AG08395 (cell line): ENCODE measurements around the gene IKBKE.
"Not testable (repeated sequence)": the region's sequence is repeated elsewhere in the genome, so short reads cannot be mapped to it uniquely, and the experiment has no call there.

ENCODE experiments used
- DNase-seq: peaks from one replicate; pipeline ENCODE4 v3.0.0; 2012; ENCODE audit warnings: mixed read lengths, low spot score

IKBKE gene

DNA sequence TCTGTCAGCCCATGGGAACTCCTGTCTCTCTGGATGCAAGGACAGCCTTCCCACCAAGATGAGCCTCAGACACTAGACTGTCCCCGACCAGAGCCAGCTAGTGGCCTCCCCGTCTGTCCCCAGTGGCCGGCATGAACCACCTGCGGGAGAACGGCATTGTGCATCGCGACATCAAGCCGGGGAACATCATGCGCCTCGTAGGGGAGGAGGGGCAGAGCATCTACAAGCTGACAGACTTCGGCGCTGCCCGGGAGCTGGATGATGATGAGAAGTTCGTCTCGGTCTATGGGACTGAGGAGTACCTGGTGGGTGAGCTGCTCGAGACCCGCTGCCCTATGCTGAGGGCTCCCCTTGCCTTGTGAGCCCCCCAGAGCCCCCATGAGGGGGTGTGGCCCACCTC is 5.8 kb downstream of the IKBKE start:
- no peak for DNase-seq

DNA sequence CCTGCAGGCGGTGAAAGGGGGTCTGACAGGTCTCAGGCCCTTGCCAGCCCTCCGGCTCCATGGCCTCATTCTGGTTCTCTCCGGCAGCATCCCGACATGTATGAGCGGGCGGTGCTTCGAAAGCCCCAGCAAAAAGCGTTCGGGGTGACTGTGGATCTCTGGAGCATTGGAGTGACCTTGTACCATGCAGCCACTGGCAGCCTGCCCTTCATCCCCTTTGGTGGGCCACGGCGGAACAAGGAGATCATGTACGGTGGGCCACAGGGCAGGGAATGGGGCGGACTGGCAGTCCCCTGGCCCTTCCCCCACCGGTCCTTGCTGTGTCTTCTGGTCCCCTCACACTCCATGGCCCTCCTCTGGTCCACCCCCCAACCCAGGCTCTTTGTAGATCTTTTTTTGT is 6.3 kb downstream of the IKBKE start:
- DNase-seq = no peak

DNA sequence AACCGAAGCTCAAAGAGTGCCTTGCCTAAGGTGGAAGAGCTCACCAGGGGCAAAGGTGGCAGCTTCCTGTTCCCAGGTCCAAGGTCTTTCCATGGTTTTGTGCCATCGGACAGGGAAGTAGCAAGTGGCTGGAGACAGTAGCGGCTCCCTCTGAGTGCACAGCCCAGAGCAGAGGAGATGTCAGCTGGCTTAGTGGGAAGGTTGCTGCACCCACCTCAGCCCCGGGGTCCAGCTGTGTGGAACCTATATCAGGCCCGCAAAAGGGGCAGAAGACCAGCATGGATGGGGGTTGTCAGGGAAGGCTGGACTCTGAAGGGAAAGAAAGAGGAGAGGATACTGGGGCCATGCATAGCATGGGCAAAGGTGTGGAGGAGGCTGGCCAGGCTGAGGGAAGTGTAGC is 6.8 kb downstream of the IKBKE start:
- no peak for DNase-seq

DNA sequence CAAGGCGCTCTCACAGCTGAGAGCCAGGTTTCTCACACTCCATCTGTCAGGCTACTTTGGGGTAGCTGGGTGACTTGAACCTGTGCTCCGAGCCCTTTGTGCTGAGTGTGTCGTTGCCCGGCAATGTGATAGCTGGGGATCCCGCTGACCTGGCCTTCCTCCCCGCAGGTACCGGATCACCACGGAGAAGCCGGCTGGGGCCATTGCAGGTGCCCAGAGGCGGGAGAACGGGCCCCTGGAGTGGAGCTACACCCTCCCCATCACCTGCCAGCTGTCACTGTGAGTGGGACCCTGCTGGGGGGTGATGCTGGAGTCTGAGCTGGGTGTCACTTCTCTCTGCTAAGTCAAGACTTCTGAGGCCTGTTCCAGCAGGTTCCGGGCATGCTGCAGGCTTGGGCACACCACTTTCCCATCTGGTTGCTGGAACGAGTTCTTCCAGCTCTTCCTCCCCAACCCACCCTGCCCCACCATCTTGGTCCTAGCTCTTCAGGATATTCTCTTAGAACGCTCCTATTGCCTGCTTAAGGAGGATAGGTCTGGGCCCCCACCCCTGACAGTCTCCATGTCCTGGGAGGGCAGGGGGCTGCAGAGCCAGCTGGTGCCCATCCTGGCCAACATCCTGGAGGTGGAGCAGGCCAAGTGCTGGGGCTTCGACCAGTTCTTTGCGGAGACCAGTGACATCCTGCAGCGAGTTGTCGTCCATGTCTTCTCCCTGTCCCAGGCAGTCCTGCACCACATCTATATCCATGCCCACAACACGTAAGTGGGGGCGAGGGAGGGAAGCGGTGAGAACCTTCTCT is 7.5 kb downstream of the IKBKE start:
- no peak for DNase-seq

DNA sequence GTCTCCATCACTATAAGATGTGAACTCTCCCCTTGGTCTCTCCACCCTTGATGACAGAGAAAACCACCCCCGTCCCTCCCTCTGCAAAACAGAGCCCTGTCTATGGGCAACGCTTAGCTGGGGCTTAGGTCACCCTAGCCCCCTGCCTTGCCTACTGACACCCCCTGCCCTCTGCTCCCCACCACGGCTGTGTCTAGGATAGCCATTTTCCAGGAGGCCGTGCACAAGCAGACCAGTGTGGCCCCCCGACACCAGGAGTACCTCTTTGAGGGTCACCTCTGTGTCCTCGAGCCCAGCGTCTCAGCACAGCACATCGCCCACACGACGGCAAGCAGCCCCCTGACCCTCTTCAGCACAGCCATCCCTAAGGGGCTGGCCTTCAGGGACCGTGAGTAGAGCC is 8.5 kb downstream of the IKBKE start:
- DNase-seq = no peak

DNA sequence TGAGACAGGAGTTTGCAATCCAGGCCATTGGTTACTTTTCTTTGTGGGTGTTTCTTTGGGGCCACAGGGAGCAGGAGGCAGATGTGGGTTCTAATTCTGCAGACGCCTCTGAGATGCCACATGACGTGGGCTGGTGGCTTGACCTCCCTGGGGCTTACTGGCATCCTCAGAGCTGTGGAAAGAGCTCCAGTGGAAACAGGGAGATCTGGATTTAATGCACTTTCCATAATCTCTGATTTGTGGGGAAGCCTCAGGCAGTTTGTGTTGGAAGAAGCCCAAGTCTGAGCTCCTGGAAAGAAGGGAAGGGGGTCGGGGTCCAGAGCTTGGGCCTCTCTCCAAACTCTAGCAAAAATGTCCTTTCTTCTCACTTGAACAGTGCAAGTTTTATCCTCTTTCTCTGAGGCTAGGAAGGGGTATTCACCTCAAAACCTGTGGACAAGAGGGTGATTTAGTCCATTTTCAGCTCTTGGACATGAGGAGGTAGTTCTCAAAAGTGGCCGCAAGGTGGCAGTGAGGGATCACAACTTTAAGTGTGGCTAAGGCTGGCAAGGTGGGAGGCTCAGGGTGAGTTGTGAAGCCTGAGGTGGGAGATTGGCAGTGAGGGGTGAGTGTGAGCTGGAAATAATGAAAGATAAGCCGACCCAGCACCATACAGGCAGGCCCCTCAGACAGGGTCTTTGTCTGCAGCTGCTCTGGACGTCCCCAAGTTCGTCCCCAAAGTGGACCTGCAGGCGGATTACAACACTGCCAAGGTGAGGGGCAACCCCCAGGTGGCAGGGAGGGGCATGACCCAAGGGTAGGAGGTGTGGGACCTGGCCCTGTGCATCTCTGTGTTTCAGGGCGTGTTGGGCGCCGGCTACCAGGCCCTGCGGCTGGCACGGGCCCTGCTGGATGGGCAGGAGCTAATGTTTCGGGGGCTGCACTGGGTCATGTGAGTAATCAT is 9.2 kb downstream of the IKBKE start:
- peak; percentile 87 for DNase-seq

DNA sequence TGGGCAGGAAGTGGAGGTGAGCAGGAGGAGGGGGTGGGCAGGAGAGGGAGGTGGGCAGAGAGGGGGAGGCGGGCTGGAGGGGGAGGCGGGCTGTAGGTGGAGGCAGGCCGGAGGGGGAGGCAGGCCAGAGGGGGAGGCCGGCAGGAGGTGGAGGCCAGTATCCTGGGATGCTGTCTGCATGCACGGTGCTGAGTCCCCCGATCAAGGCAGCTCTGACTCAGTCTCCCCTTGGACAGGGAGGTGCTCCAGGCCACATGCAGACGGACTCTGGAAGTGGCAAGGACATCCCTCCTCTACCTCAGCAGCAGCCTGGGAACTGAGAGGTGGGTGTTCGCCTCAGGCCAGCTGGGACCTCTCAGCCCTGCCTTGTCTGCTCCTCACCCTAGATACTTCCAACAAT is 9.9 kb downstream of the IKBKE start:
- DNase-seq = no peak

DNA sequence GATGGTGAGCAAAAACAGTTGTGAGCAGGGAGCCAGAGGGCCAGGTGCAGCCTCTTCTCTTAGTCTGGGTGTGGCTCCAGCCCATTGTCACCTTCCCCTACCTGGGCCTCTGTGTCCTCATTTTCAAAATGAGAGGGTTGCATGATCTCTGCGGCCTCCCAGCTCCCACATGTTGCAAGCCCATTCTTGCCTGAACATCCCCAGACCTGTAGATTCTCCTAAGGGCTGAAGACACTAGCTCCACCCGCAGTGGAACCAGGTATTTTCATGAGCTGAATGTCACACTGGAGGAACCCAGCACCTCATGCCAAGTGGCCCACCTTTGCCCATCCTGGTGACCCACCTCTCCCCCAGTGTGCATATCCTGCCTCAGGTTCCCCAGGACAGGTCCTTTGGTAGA is 12.3 kb downstream of the IKBKE start:
- DNase-seq = no peak

DNA sequence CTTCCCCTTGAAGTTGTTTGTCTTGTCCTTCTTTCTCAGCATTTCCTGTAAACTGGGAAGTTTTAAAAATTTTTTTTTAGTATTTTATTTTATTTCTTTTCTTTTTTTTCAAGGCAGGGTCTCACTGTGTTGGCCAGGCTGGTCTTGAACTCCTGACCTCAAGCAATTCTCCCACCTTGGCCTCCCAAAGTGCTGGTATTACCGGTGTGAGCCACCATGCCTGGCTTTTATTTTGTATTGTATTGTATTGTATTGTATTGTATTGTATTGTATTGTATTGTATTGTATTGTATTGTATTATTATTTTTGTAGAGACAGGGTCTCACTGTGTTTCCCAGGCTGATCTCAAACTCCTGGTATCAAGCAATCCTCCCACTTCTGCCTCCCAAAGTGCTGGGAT is 13.6 kb downstream of the IKBKE start:
- DNase-seq = not testable (repeated sequence)

DNA sequence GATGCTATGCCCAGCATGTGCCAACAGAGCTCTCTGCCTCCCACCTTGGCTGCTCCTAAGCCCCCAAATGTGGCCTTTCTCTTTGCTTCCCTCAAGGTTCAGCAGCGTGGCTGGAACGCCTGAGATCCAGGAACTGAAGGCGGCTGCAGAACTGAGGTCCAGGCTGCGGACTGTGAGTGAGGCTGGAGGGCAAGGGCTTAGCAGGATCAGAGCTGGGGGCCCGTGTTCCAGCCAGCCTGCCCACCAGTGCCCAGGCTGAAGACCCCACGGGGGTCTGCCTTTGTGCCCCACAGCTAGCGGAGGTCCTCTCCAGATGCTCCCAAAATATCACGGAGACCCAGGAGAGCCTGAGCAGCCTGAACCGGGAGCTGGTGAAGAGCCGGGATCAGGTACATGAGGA is 14.6 kb downstream of the IKBKE start:
- no peak for DNase-seq

DNA sequence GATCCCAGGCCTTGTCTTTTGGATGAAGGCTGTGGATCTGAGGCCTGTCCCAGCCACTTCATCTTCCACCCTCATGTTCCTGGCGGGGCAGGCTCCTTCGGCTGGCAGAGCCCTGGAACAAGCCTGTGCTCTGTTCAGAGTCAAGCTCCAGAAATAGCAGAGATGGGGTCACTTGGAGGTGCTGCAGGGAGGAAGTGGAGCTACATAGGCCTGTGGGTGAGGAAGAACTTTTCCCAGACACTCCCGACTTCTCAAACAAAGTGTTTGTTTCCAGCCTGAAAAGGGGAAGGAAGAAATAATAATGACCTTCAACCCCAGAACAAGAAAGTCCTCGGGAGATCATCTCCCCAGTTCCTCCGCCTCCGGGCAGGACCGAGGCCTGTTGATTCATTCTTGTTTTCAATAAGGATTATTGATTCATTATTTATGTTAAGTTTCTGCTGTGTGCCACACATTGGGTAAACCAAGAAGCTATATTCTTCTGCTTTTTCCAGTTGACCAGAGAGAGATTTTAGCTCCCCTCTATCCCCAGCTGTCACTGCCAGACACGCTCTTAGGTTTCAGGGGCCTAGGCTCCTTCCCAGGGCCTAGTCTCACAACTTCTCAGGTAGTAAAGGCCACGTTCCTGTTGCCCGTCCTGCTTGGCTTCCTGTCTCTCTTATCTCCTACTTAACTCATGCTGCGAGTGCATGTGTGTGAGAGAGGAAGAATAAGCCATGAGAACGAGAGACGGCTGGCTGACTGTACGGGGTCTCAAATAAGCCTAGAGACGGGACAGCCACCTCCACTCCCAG is 16.9 kb downstream of the IKBKE start:
- no peak for DNase-seq

DNA sequence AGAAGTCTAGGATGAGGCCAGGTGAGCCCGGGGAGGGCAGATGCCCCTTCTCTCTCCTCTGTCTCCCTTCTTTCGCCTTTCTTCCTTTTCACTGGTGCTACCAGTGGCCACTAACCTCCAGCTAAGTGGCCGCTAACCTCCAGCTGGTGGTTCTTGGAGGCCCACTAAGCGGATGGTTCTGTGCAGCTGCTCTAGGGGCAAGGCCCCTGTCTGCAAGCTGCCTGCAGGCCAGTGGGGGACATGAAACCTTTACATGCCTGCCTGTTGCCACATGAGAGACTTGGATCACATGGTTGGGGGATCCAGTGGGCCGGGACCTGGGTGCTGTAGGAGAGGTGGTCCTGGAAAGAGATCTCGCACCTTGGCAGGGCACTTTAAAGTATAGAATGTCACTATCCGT is 17.7 kb downstream of the IKBKE start:
- DNase-seq = no peak

DNA sequence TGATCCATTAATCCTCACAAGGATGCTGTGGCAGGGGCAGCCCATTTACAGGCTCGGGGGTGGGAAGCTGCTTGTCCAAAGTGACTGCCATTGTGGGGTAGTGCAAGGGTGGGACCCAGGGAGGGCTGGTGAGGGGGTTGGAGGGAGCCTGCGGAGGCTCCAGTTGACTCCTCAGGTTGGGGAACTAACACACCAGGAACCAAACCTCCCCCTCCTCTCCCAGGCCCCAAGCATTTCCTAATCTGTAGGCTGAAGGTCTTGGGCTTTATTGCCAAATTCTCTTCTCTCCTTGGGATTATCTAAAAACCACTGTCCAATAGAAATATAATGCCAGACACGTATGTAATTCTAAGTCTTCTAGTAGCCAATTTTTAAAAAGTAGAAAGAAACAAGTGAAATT is 18.2 kb downstream of the IKBKE start:
- no peak for DNase-seq

DNA sequence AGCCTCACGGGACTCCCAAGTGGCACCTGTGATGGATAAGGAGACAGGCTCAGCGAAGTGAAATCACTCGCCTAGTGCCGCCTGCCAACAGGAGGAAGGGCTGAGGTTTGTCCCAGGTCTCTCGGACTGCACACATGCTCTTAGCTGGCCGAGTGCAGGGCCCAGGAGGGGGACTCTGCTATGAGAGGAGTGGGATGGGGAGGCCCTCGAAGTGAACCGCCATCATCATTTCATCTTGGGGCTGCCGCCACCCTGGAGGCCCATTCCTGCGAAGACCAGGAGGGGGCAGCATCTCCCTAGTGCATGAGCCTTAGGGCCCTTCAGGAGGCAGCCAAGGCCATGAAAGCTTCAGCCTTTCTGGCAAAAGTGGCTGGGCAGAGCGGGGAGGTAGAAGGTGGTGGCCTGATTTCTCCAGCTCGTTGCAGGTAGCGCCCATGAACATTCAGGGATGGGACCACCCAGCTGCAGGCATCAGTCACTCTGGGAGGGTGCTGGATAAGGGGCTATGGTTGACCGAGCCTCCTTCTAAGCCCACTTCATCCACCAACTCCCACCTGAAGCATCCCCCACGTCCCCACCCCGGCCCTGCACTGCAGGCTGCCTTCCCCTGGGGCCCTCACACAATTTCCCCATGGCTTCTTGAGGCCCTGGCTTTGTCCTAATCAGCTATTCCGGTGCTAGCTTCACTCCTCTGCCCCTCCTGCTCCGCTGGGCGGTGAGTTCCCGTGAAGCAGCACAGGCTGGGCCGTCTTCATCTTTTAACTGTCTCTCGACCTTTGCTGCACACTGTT is 19.9 kb downstream of the IKBKE start:
- peak; percentile 91 for DNase-seq

DNA sequence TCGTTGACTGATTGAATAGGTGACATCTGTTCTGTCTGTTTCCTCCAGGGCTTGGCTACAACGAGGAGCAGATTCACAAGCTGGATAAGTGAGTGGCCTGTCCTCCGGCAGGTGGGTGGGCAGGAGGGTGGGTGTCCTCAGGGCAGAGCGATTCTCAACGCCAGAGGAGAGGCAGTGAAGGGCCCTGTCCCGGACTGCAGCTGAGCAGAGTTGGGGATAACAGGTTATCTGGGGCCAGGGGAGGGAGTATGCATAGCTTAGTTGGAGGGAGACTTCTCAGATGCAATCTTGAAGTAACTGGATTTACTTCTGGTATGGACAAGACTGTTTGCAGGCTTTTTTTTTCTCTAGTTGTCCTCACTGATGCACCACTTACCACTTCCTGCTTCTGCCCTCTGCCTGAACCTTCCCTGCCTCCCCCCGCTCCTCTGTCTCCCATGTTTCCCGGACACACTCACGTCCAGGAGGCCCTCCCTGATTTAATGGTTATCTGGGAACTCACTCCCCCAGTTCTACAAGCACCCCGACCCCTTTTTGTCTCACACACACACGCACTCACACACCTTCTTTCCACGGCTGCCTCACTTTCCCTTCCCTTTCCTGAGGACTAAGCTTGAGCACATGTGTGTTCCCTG is 20.6 kb downstream of the IKBKE start:
- DNase-seq = no peak

DNA sequence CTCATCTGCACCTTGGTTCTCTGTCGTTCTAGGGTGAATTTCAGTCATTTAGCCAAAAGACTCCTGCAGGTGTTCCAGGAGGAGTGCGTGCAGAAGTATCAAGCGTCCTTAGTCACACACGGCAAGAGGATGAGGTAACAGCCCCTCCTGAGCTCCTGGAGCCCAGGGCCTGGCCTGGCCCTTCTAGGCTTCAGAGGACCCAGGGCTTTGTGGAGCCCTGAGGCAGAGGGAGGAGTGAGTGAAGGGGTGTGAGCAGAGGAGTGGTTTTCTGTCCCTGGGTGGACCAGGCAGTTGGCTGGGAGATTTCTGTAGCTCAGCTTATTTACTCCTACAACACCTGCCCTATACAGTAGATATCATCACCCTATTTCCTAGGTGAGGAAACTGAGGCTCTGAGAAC is 21.3 kb downstream of the IKBKE start:
- no peak for DNase-seq

DNA sequence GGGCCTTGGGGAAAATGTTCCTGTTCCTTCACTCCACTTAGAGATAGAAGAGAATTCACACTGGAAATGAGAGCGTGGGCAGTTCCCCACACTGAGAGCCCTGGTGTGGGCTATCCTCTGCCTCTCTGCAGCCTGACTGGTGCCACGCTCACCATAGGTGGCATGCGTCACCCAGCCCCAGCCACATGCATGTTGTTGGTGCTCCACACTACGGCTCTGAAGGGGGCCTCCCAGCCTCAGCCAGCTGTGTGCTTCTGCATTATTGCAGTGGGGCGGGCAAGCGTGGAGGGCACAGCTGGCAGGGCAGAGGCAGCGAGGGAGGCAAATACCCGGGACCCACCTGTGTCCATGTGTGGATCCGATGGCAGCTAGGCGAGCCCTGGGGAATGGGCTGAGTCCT is 22.3 kb downstream of the IKBKE start:
- no peak for DNase-seq

DNA sequence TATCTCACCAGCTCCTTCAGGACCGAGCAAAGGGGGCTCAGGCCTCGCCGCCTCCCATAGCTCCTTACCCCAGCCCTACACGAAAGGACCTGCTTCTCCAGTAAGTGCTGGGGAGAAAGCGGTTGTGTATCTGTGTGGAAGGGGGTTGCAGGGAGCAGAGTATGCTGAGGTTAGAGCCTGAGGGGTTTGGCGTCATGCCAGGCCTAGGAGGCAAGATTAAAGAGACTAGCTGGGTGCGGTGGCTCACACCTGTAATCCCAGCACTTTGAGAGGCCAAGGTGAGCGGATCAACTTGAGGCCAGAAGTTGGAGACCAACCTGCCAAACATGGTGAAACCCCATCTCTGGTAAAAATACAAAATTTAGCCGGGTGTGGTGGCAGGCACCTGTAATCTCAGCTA is 23.0 kb downstream of the IKBKE start:
- DNase-seq = no peak

DNA sequence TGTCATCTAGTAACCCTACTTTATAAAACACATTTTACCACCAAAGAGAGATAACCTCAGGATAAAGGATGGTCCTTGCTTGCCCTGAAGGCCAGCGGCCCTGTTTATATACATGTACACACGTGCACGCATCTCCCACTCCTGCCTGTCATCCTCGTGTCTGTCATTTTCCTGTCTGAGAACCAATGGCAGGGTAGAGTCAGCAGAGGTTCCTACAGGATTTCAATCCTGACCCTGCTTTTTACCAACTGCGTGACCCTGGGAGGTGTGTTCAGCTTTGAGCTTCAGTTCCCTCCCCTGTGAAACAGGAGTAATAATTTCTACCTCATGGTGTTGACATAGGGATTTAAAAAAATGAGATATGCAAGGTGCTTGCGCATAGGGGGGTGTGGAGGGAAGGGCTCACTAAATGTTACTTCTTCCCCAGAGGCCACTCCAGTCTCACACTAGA is 24.8 kb downstream of the IKBKE start:
- no peak for DNase-seq

DNA sequence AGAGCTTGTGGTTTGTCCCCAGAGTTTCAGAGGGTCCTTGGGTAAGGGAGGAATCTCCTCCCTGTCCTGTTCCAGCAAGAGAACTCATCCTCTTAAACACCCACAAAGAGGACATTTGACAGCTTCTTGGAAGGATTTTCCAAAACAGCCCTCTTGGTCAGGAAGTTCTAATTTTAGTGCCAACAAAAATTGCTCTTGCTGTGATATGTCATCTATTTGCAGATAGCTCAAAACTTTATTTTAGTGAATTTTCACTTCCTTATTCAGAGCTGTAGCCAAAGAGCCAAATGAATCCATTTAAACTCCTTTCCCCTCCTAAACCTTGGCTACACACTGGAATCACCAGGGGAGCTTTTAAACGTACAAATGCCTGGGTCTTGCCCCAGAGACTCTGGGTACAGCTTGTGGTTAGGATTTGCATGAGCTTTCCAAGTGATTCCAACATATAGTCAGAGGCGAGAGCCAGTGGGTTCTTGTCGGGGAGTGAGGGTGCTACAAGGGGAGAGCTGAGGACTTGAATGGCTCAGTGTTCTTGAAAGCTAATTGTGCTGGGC is 25.3 kb downstream of the IKBKE start:
- DNase-seq = no peak
